Inferior parietal cortex (tissue), 1 donor: ENCODE data around the gene CUL3.

Source experiments
- DNase-seq: peaks from one replicate; pipeline ENCODE4 v3.0.0-alpha.2; 2016; ENCODE audit errors: extremely low spot score

Gene CUL3

GRCh38 chr2:224580248-224580647 lies 4.9 kb downstream of the CUL3 start:
- no peak for DNase-seq

- DNase-seq = no peak
These were observed 5.8 kb downstream of the CUL3 start for GRCh38 chr2:224579411-224579810.

GRCh38 chr2:224577541-224577940 lies 7.6 kb downstream of the CUL3 start:
- no peak for DNase-seq

- DNase-seq = no peak
These were observed 9.0 kb downstream of the CUL3 start for GRCh38 chr2:224576088-224576715.

GRCh38 chr2:224574423-224575084 lies 10.6 kb downstream of the CUL3 start:
- no peak for DNase-seq

- DNase-seq = no peak
These were observed 11.4 kb downstream of the CUL3 start for GRCh38 chr2:224573724-224574123.

- DNase-seq = no peak
These were observed 12.8 kb downstream of the CUL3 start for GRCh38 chr2:224572338-224572737.

- no peak for DNase-seq
These were observed 14.7 kb downstream of the CUL3 start for GRCh38 chr2:224570328-224570993.

- DNase-seq = no peak
These were observed 15.5 kb downstream of the CUL3 start for GRCh38 chr2:224569654-224570053.

GRCh38 chr2:224565452-224566035 lies 19.6 kb downstream of the CUL3 start:
- DNase-seq = no peak

GRCh38 chr2:224563537-224563936 lies 21.6 kb downstream of the CUL3 start:
- DNase-seq = no peak

GRCh38 chr2:224562831-224563230 lies 22.3 kb downstream of the CUL3 start:
- no peak for DNase-seq

GRCh38 chr2:224561234-224562005 lies 23.7 kb downstream of the CUL3 start:
- no peak for DNase-seq

- DNase-seq = no peak
These were observed 24.6 kb downstream of the CUL3 start for GRCh38 chr2:224560549-224560948.

- no peak for DNase-seq
These were observed 27.6 kb downstream of the CUL3 start for GRCh38 chr2:224557610-224558009.

GRCh38 chr2:224556381-224556780 lies 28.8 kb downstream of the CUL3 start:
- no peak for DNase-seq

GRCh38 chr2:224555823-224556366 lies 29.3 kb downstream of the CUL3 start:
- no peak for DNase-seq

GRCh38 chr2:224552771-224553170 lies 32.4 kb downstream of the CUL3 start:
- DNase-seq = no peak

- DNase-seq = no peak
These were observed 33.5 kb downstream of the CUL3 start for GRCh38 chr2:224551693-224552092.

- DNase-seq = no peak
These were observed 38.2 kb downstream of the CUL3 start for GRCh38 chr2:224546926-224547325.

GRCh38 chr2:224545884-224546644 lies 39.1 kb downstream of the CUL3 start:
- no peak for DNase-seq
